Activated CD8-positive, alpha-beta memory T cell treated with anti-CD3 and anti-CD28 coated beads for 36 hours (primary cell): ENCODE measurements around the gene ETFRF1. TPM values are rescaled to one million over a fixed set of nuclear protein-coding genes. Genes with fewer than 3 reads are reported as not detected.

Source experiments
- CTCF ChIA-PET: fragments of 350-600 bp; sonication (Branson Sonifier 250); formaldehyde crosslinking; loops from one replicate; lab custom pipeline; 2021; ENCODE audit warnings: antibody characterized with exemption; lab: Charles Lee
- POLR2A ChIA-PET: fragments of 350-600 bp; sonication (Branson Sonifier 250); formaldehyde crosslinking; loops from one replicate; lab custom pipeline; 2021; ENCODE audit warnings: antibody characterized with exemption; lab: Charles Lee
- total RNA-seq, 2 experiments: library from RNA; stranded (reverse); gene quantifications; one replicate each; pipeline ENCODE4 v1.2.3, GENCODE V29; 2021

Gene ETFRF1
- total RNA-seq, 2 experiments from 2014 or later, result 12.9 to 13.9 TPM

DNA sequence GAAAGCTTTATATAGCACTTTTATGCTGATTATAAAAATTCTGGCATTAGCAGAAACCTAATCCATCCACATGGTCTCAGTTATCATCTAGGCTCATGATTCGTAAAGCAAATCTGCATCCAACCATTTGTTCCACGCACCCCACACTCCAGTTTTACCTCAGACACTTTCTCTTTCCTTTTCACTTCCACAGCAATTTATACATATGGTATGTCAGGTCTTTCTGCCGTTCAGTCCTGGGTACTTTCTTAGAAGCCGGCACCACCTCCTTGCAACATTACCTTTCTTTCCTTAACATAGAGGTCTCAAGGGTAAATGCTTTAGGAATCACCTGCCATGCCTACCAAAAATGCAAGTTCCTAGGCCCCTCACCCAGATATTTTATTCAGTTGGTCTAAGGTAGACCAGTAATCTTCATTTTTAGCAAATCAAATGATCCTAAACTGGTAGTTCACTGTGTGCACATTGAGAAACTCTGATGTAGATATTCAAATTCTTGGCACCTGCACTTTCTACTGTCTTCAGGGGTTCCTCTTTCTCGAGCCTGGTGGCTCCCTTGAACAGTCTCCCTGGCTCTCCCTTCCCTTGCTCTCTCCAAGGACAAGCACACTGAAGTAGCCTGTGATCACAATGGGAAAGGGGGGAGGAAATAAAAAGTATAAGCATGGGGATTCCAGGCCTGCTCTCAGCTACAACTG is 58.5 kb downstream of the ETFRF1 start:
- ChIA-PET POLR2A (no interaction called here), CTCF (interaction anchor here (2.4 kb wide), 1 partner anchor 12 kb away, joined by 6 read pairs; no protein-coding TSS in a partner anchor)

DNA sequence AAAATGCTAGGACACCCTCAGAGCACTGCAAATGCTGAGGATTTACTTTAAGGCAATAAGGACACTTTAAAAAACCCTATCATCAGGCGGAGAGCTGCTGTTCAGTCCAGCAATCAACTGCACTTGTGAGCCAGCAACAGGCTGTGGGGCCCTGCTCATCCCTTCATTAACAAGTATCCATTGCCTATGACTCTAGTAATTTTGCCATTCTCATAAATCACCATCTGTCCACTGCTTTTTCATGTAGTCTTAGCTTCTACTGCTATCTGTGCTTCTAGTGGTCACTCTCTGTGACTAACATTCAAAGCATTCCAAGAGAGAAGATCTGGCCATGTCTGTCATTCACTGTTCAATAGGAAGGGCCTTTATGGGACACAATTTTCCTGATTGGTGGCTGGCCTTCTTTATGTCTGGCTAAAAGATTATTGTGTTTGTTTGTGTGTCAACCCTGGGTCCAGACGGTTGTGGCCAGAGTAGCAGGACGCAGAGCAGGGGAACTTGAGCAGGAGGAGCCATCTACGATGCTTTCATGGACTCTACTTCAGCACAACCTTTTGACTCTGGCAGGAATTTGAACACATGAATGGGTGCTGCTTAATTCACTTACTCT is 59.3 kb downstream of the ETFRF1 start:
- POLR2A ChIA-PET, result no interaction called here
- CTCF ChIA-PET, result no interaction called here

Other genes with a start within 250 kb of the ETFRF1 start
- gene BCAT1, start 246.1 kb upstream of the ETFRF1 start, total RNA-seq, result 10 to 100 TPM; 49.3 to 49.4 TPM
- gene DNAI7, start 77 bp upstream of the ETFRF1 start, total RNA-seq, result under 1 TPM in 1 of 2 experiments, not detected in 1; 0.10 TPM
- gene KRAS, start 55.7 kb downstream of the ETFRF1 start, total RNA-seq, result 10 to 100 TPM; 26.9 to 27.7 TPM